ENCODE measurements around the gene P2RX7.
"Not testable (repeated sequence)": the region's sequence is repeated elsewhere in the genome, so short reads cannot be mapped to it uniquely, and the experiment has no call there.

The P2RX7 gene

DNA sequence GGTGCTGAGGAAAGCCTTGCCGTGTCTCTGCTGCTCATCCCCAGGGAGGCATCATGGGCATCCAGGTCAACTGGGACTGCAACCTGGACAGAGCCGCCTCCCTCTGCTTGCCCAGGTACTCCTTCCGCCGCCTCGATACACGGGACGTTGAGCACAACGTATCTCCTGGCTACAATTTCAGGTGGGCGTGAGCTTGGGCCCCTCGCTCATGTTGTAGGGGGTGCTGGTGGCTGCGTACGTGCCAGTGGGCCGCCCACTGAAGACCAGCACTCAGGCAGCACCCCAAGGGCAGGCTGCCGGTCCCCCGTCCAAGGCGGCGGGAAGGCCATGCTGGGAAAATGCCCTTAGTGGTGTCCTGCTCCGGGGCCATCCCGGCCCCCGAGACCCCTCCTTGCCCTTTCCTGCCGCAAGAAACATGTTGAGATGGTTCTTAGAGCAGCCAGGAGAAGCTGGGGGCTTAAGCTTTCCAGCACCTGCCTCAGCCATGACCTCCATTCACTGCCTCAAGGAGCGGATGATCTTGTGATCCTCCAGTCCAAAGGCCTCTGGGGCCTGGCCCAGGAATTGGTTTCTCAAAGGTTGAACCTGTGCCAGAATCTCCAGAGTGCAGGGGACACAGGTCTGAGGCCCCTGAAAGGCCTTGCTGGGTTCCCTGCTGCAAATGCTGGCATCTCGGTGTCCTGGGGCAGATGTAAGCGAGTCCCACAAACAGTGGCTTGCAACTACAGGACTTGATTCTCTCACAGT, 96.4 kb downstream of the P2RX7 start:
- no peak for DNase-seq (ENCODE audit: low read depth, low spot score)

DNA sequence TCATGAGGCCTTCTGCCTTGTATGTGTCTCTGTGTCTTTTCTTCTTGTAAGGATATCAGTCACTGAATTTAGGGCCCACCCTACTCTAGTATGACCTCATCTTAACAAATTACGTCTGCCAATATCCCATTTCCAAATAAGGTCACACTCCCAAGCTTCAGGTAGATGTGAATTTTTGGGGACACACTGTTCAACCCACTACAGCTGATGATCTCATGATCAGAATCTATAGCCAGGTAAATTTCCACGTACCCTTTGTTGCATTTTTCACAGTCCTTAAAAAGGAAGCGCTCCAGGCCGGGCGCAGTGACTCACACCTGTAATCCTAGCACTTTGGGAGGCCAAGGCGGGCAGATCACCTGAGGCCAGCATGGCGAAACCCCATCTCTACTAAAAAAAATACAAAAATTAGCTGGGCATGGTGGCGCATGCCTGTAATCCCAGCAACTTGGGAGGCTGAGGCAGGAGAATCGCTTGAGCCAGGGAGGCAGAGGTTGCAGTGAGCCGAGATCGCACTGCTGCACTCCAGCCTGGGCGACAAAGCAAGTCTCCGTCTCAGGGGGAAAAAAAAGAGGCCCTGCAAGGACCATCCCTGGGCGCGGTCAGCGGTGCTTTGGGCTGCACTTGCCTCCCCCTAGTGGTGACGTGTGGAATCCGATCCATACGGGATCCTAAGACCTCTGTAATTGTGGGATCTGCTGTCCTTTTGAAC, 97.3 kb downstream of the P2RX7 start:
- DNase-seq (ENCODE audit: low read depth, low spot score): not testable (repeated sequence)

DNA sequence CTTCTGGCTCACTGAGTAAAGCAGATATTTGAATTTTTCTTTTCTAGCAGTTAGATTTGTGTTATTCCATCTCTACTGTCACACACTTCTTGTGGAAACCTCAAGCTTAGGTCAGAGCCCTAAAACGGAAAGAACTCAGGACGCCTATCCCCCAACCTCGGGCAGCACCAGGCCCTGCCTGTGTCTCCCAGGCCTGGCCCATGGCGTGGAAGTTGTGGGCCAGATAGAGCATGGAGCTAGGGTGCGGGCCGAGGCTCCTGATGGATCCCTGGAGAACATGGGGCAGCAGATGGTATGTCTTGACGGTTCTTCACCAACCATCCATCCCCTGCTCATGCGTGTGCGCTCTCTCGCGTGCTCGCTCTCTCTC, 97.8 kb downstream of the P2RX7 start:
- DNase-seq (ENCODE audit: low read depth, low spot score): no peak

DNA sequence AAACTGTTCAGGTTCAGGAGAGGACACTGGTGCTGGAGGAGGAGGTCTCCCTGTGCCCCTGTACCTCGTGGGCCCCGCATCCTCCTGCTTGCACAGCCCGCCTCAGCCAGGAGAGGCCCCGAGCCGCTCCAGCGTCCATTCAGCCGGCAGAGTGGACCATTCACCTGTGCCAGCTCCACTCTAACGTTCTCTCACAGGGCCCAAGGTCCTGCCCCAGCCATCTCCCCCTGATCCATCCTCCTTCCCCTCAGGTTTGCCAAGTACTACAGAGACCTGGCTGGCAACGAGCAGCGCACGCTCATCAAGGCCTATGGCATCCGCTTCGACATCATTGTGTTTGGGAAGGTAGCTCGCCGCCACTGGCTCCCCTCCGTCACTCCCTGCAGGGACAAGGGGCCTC, 99.5 kb downstream of the P2RX7 start:
- DNase-seq (ENCODE audit: low read depth, low spot score): no peak

DNA sequence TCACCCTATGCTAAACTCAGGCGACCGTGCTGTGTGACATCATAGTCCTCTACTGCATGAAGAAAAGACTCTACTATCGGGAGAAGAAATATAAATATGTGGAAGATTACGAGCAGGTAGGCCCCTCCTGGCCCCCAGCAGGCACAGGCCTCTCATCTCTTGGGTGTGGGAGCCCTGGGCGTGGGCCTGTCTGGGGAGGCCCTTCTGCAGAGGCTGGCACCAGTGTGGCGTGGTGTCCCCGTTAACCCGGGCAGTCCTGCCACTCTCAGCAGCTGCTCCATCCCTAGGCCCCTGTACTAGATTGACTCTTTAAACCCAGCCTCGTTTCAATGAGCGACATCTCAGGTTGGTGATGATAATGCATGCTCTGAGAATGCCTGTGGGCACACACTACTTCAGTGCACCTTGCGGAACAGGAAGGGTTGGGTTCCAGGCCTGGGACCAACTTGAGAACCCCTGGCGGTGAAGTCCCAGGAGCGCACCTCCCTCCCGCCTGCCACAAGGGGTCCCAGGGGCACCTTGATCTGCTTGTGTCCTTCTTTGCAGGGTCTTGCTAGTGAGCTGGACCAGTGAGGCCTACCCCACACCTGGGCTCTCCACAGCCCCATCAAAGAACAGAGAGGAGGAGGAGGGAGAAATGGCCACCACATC, 100.4 kb downstream of the P2RX7 start:
- DNase-seq (ENCODE audit: low read depth, low spot score): no peak

DNA sequence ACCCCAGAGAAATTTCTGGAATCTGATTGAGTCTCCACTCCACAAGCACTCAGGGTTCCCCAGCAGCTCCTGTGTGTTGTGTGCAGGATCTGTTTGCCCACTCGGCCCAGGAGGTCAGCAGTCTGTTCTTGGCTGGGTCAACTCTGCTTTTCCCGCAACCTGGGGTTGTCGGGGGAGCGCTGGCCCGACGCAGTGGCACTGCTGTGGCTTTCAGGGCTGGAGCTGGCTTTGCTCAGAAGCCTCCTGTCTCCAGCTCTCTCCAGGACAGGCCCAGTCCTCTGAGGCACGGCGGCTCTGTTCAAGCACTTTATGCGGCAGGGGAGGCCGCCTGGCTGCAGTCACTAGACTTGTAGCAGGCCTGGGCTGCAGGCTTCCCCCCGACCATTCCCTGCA, 100.9 kb downstream of the P2RX7 start:
- DNase-seq (ENCODE audit: low read depth, low spot score): no peak

DNA sequence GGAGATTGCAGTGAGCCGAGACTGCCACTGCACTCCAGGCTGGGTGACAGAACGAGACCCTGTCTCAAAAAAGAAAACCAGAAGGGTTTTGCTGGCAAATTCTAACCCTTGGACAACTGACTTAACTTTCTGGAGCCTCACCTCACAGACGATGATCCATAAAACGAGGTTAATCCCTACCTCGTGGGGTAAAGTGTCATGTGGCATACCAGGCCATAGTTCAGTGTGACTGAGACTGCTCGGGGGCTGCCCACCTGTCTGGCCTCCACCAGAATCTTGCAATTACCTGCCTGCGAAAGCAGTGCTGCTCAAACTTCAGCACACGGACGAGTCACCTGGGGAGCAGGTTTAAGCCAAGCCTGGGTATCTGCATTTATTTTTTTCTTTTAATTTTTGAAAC, 104.1 kb downstream of the P2RX7 start:
- no peak for DNase-seq (ENCODE audit: low read depth, low spot score)

DNA sequence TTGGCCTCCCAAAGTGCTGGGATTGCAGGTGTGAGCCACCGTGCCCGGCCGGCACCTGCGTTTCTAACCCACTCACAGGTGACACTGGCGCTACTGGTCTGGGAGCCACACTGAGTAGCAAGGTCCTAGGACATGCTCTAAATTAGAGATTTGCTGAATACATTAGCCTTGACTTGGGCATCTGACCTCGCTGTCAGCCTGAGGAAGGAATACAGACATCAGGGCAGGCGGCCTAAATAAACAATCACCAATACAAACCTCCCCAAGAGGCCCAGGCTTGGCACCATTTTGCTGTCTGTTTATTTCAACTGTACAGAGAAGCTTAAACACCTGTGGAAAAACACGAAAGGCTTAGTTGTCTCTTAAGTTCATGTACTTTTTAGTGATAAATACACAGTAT, 104.7 kb downstream of the P2RX7 start:
- no peak for DNase-seq (ENCODE audit: low read depth, low spot score)
